HEK293 (cell line): ENCODE results near the gene OPCML.

ENCODE experiments used
- KLF10 ChIP-seq: fragments of 450-650 bp; IDR thresholded peaks from 2 replicates; pipeline ENCODE4 v1.5.1; 2018; ENCODE audit warnings: missing biosample characterization, mild to moderate bottlenecking, missing genetic modification characterization
- ZBTB48 ChIP-seq: fragments of 450-650 bp; formaldehyde crosslinking; IDR thresholded peaks from 2 replicates; pipeline ENCODE4 v1.5.1; 2016; ENCODE audit warnings: missing biosample characterization, missing genetic modification characterization
- ZFP69B ChIP-seq: fragments of 450-650 bp; formaldehyde crosslinking; IDR thresholded peaks from 2 replicates; pipeline ENCODE4 v1.5.1; 2016; ENCODE audit warnings: missing biosample characterization, missing genetic modification characterization
- ZNF473 ChIP-seq: fragments of 450-650 bp; formaldehyde crosslinking; IDR thresholded peaks from 2 replicates; pipeline ENCODE4 v1.5.1; 2017; ENCODE audit warnings: missing biosample characterization, missing genetic modification characterization
- ZNF624 ChIP-seq: fragments of 450-650 bp; formaldehyde crosslinking; IDR thresholded peaks from 2 replicates; pipeline ENCODE4 v1.5.1; 2017; ENCODE audit warnings: missing biosample characterization, missing genetic modification characterization
- ZNF629 ChIP-seq: fragments of 450-650 bp; formaldehyde crosslinking; IDR thresholded peaks from 2 replicates; pipeline ENCODE4 v1.5.1; 2017; ENCODE audit warnings: missing biosample characterization, missing genetic modification characterization
- ZNF658 ChIP-seq: fragments of 450-650 bp; formaldehyde crosslinking; IDR thresholded peaks from 2 replicates; pipeline ENCODE4; 2016; ENCODE audit warnings: missing biosample characterization, missing genetic modification characterization
- ZNF747 ChIP-seq: fragments of 450-650 bp; formaldehyde crosslinking; IDR thresholded peaks from 2 replicates; pipeline ENCODE4 v1.5.1; 2016; ENCODE audit warnings: missing biosample characterization, missing genetic modification characterization
- ZNF785 ChIP-seq: fragments of 450-650 bp; formaldehyde crosslinking; IDR thresholded peaks from 2 replicates; pipeline ENCODE4 v1.5.1; 2016; ENCODE audit warnings: missing biosample characterization, missing genetic modification characterization
- TF ChIP-seq, protein P1 (sequence below): fragments of 450-650 bp; formaldehyde crosslinking; IDR thresholded peaks from 2 replicates; pipeline ENCODE4 v1.5.1; 2016; ENCODE audit warnings: missing biosample characterization, missing genetic modification characterization
- TF ChIP-seq, protein P2 (sequence below): fragments of 450-650 bp; formaldehyde crosslinking; IDR thresholded peaks from 2 replicates; pipeline ENCODE4 v1.5.1; 2016; ENCODE audit warnings: missing biosample characterization, missing genetic modification characterization, low read depth
- TF ChIP-seq, protein P3 (sequence below): fragments of 450-650 bp; formaldehyde crosslinking; IDR thresholded peaks from 2 replicates; pipeline ENCODE4 v1.5.1; 2016; ENCODE audit warnings: missing biosample characterization, missing genetic modification characterization

DNA sequence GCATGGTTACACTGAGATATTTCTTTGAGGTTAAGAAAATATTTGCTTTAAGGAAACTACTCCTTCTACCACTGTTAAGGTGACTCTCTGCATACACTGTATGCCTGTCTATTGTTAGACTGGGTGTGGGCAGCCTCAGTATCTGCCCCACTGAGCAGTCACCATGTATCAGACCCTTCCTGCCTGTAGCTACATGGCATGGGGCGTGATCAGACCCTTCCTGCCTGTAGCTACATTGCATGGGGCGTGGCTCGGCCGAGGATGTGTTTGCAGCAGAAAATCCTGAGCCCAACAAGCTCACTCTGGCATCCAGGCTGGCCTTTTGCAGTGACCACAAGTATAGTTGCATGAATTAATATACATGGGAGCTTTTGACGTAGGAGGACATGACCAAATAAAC, 669.4 kb downstream of the OPCML start:
- TF ChIP-seq, protein P1, sequence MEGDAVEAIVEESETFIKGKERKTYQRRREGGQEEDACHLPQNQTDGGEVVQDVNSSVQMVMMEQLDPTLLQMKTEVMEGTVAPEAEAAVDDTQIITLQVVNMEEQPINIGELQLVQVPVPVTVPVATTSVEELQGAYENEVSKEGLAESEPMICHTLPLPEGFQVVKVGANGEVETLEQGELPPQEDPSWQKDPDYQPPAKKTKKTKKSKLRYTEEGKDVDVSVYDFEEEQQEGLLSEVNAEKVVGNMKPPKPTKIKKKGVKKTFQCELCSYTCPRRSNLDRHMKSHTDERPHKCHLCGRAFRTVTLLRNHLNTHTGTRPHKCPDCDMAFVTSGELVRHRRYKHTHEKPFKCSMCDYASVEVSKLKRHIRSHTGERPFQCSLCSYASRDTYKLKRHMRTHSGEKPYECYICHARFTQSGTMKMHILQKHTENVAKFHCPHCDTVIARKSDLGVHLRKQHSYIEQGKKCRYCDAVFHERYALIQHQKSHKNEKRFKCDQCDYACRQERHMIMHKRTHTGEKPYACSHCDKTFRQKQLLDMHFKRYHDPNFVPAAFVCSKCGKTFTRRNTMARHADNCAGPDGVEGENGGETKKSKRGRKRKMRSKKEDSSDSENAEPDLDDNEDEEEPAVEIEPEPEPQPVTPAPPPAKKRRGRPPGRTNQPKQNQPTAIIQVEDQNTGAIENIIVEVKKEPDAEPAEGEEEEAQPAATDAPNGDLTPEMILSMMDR (tag by site-specific recombination) = no peak
- no peak for TF ChIP-seq ZNF624 (tag by site-specific recombination)
- no peak for TF ChIP-seq ZNF785 (tag by site-specific recombination)
- TF ChIP-seq, protein P2, sequence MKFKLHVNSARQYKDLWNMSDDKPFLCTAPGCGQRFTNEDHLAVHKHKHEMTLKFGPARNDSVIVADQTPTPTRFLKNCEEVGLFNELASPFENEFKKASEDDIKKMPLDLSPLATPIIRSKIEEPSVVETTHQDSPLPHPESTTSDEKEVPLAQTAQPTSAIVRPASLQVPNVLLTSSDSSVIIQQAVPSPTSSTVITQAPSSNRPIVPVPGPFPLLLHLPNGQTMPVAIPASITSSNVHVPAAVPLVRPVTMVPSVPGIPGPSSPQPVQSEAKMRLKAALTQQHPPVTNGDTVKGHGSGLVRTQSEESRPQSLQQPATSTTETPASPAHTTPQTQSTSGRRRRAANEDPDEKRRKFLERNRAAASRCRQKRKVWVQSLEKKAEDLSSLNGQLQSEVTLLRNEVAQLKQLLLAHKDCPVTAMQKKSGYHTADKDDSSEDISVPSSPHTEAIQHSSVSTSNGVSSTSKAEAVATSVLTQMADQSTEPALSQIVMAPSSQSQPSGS = no peak
- no peak for TF ChIP-seq ZNF747 (tag by site-specific recombination)
- no peak for TF ChIP-seq ZNF658
- no peak for TF ChIP-seq ZNF629 (tag by site-specific recombination)
- TF ChIP-seq ZFP69B = no peak
- TF ChIP-seq KLF10 = no peak
- TF ChIP-seq, protein P3, sequence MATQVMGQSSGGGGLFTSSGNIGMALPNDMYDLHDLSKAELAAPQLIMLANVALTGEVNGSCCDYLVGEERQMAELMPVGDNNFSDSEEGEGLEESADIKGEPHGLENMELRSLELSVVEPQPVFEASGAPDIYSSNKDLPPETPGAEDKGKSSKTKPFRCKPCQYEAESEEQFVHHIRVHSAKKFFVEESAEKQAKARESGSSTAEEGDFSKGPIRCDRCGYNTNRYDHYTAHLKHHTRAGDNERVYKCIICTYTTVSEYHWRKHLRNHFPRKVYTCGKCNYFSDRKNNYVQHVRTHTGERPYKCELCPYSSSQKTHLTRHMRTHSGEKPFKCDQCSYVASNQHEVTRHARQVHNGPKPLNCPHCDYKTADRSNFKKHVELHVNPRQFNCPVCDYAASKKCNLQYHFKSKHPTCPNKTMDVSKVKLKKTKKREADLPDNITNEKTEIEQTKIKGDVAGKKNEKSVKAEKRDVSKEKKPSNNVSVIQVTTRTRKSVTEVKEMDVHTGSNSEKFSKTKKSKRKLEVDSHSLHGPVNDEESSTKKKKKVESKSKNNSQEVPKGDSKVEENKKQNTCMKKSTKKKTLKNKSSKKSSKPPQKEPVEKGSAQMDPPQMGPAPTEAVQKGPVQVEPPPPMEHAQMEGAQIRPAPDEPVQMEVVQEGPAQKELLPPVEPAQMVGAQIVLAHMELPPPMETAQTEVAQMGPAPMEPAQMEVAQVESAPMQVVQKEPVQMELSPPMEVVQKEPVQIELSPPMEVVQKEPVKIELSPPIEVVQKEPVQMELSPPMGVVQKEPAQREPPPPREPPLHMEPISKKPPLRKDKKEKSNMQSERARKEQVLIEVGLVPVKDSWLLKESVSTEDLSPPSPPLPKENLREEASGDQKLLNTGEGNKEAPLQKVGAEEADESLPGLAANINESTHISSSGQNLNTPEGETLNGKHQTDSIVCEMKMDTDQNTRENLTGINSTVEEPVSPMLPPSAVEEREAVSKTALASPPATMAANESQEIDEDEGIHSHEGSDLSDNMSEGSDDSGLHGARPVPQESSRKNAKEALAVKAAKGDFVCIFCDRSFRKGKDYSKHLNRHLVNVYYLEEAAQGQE (tag by site-specific recombination) = no peak
- TF ChIP-seq ZNF473 (tag by site-specific recombination) = no peak
- TF ChIP-seq ZBTB48 = no peak
